Suppressor macrophage (primary cell): ENCODE measurements around the gene SP2.
A peak's percentile ranks its signal among the peaks of the same experiment; 100 is the strongest.
"Not testable (repeated sequence)": the region's sequence is repeated elsewhere in the genome, so short reads cannot be mapped to it uniquely, and the experiment has no call there.

Experiments used
- DNase-seq, 4 experiments: peaks; one replicate each; pipeline ENCODE4 v3.0.0-alpha.2; 2020 to 2022

Gene SP2

GRCh38 chr17:47891545-47892088, 4.4 kb upstream of the SP2 start:
- no peak for DNase-seq

GRCh38 chr17:47894498-47895346, 1.3 kb upstream of the SP2 start:
- DNase-seq = no peak

GRCh38 chr17:47895347-47895855, 635 bp upstream of the SP2 start:
- peak; percentile 43 to 62 (median 49) for DNase-seq

GRCh38 chr17:47896672-47897490, 845 bp downstream of the SP2 start:
- peak in 1 of 4 experiments; percentile 14 for DNase-seq

- DNase-seq = no peak
Measured at GRCh38 chr17:47897561-47897960, 1.5 kb downstream of the SP2 start.

GRCh38 chr17:47898241-47898640, 2.2 kb downstream of the SP2 start:
- peak; percentile 56 to 85 (median 76) for DNase-seq

GRCh38 chr17:47899643-47900042, 3.6 kb downstream of the SP2 start:
- DNase-seq = no peak

- no peak for DNase-seq
Measured at GRCh38 chr17:47901423-47901822, 5.4 kb downstream of the SP2 start.

GRCh38 chr17:47902039-47902744, 6.2 kb downstream of the SP2 start:
- DNase-seq = no peak

GRCh38 chr17:47905221-47905733, 9.2 kb downstream of the SP2 start:
- DNase-seq = no peak

GRCh38 chr17:47906443-47906842, 10.4 kb downstream of the SP2 start:
- no peak for DNase-seq

GRCh38 chr17:47907932-47908562, 12.0 kb downstream of the SP2 start:
- peak; percentile 53 to 68 (median 62) for DNase-seq

GRCh38 chr17:47913050-47913449, 17.0 kb downstream of the SP2 start:
- no peak for DNase-seq

GRCh38 chr17:47914306-47914948, 18.4 kb downstream of the SP2 start:
- DNase-seq = no peak

GRCh38 chr17:47915776-47916398, 19.9 kb downstream of the SP2 start:
- DNase-seq = no peak

GRCh38 chr17:47916489-47917208, 20.6 kb downstream of the SP2 start:
- DNase-seq = no peak

- no peak for DNase-seq
Measured at GRCh38 chr17:47917581-47917980, 21.5 kb downstream of the SP2 start.

GRCh38 chr17:47918006-47918405, 22.0 kb downstream of the SP2 start:
- DNase-seq = peak; percentile 24 to 69 (median 54)

- no peak for DNase-seq
Measured at GRCh38 chr17:47918991-47919390, 23.0 kb downstream of the SP2 start.

GRCh38 chr17:47919889-47920288, 23.9 kb downstream of the SP2 start:
- not testable (repeated sequence) for DNase-seq
